ENCODE measurements around the gene TNIK. TPM values are rescaled to one million over a fixed set of nuclear protein-coding genes. Genes with fewer than 3 reads are reported as not detected.

TNIK gene
- total RNA-seq, 1 experiment from 2014 or later, result 7.0 TPM

DNA sequence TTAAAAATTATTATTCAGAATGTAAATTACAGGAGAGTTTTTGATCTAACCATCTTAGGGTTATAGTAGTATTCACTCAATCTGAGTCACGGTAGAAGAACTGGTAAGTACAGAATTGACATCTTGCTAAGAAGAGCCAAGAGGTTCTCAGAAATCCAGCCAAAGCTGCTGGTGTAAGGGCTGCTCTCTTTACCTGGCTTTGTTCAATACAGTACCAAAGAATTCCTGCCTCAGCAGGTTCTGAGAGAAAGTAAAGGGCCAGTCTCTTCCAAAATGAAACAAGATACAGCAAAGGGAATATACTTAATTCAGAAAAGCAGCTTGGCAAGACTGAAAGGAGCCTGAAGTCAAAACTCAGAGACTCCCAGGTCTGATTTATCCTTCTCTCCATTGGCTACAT is 193.1 kb downstream of the TNIK start:
- BruUV-seq (replicated peaks), result no TSS peak
- ATAC-seq, result no peak
- Histone ChIP-seq H3K27me3 (ENCODE audit: low read length) (no peaks in the 10 kb centered on the region), H3K4me2 (ENCODE audit: low read length) (no peak overlapping the region), H3K36me3 (ENCODE audit: low read depth, low read length) (no peaks in the 10 kb centered on the region), H3K9me2 (replicated peaks; ENCODE audit: low read length) (no peaks in the 10 kb centered on the region), H2AFZ (ENCODE audit: low read length) (no peak overlapping the region), H3K79me2 (ENCODE audit: low read length) (no peaks in the 10 kb centered on the region), H3K4me3 (ENCODE audit: low read length) (no peak overlapping the region), H3K4me1 (ENCODE audit: insufficient read depth, low read length) (peaks cover 6% of the 10 kb centered on the region), H3F3A (ENCODE audit: low read length, unreplicated experiment) (no peaks in the 10 kb centered on the region), H4K20me1 (ENCODE audit: low read length) (no peaks in the 10 kb centered on the region), H3K9ac (ENCODE audit: low read length) (no peak overlapping the region), H3K27ac (ENCODE audit: low read length) (no peak overlapping the region), H3K9me3 (ENCODE audit: low read length) (no peaks in the 10 kb centered on the region)
- ChIA-PET CTCF (no interaction called here), POLR2A (ENCODE audit: unreplicated experiment) (interaction anchor here (0.7 kb wide), 1 partner anchor 22 kb away, joined by 3 read pairs; no protein-coding TSS in a partner anchor)
- no peak for TF ChIP-seq EZH2 (IDR thresholded peaks at IDR 0.05; ENCODE audit: low read length, unreplicated experiment)
- no peak for TF ChIP-seq EZH2phosphoT487 (IDR thresholded peaks at IDR 0.05; ENCODE audit: borderline replicate concordance, low read length)
- no peak for TF ChIP-seq CTCF (conservative IDR thresholded peaks at IDR 0.05; ENCODE audit: low read depth, low read length)
- intact Hi-C loops (cut with micrococcal nuclease), result no loop called here
- DNase-seq, result no peak

DNA sequence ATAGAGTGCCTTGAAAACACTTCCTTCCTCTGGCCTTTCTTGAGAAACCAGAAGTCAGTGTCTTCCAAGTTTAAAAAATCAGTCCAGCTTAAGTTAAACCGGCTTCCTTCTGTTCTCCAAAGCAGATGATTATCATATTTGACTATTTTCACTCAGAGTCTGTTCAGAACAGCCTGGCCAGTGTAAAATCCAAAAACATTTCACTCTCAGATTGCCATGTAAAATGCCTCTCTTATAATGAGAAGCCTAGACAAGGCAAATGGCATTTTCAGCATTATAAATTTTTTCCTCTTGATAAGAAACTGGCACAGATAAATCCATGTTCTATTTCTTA is 193.5 kb downstream of the TNIK start:
- Histone ChIP-seq H3K79me2 (ENCODE audit: low read length) (no peaks in the 10 kb centered on the region), H3K4me3 (ENCODE audit: low read length) (no peak overlapping the region), H3K27me3 (ENCODE audit: low read length) (no peaks in the 10 kb centered on the region), H3K4me2 (ENCODE audit: low read length) (no peak overlapping the region), H3K9me3 (ENCODE audit: low read length) (no peaks in the 10 kb centered on the region), H3K36me3 (ENCODE audit: low read depth, low read length) (no peaks in the 10 kb centered on the region), H3K9ac (ENCODE audit: low read length) (no peak overlapping the region), H3K9me2 (replicated peaks; ENCODE audit: low read length) (no peaks in the 10 kb centered on the region), H4K20me1 (ENCODE audit: low read length) (no peaks in the 10 kb centered on the region), H3K27ac (ENCODE audit: low read length) (no peak overlapping the region), H3K4me1 (ENCODE audit: insufficient read depth, low read length) (peaks cover 10% of the 10 kb centered on the region), H2AFZ (ENCODE audit: low read length) (no peak overlapping the region), H3F3A (ENCODE audit: low read length, unreplicated experiment) (no peaks in the 10 kb centered on the region)
- ChIA-PET POLR2A (ENCODE audit: unreplicated experiment) (no interaction called here), CTCF (no interaction called here)
- ATAC-seq, result no peak
- no peak for DNase-seq
- no TSS peak for BruUV-seq (replicated peaks)
- TF ChIP-seq EZH2 (IDR thresholded peaks at IDR 0.05; ENCODE audit: low read length, unreplicated experiment) (no peak), EZH2phosphoT487 (IDR thresholded peaks at IDR 0.05; ENCODE audit: borderline replicate concordance, low read length) (no peak), CTCF (conservative IDR thresholded peaks at IDR 0.05; ENCODE audit: low read depth, low read length) (no peak)
- intact Hi-C loops (cut with micrococcal nuclease), result no loop called here

GRCh38 chr3:171266034-171266739 is 194.0 kb downstream of the TNIK start:
- ATAC-seq (no peak), DNase-seq (no peak)
- H2AFZ ChIP-seq (ENCODE audit: low read length), result no peak overlapping the region
- H3K4me1 ChIP-seq (ENCODE audit: insufficient read depth, low read length), result peaks cover 14% of the 10 kb centered on the region
- no peaks in the 10 kb centered on the region for H3K36me3 ChIP-seq (ENCODE audit: low read depth, low read length)
- H3K9me3 ChIP-seq (ENCODE audit: low read length), result no peaks in the 10 kb centered on the region
- no peak overlapping the region for H3K4me3 ChIP-seq (ENCODE audit: low read length)
- no TSS peak for BruUV-seq (replicated peaks)
- no peaks in the 10 kb centered on the region for H3F3A ChIP-seq (ENCODE audit: low read length, unreplicated experiment)
- H4K20me1 ChIP-seq (ENCODE audit: low read length), result no peaks in the 10 kb centered on the region
- POLR2A ChIA-PET (ENCODE audit: unreplicated experiment), result no interaction called here
- H3K4me2 ChIP-seq (ENCODE audit: low read length), result no peak overlapping the region
- intact Hi-C loops (cut with micrococcal nuclease), result no loop called here
- TF ChIP-seq CTCF (conservative IDR thresholded peaks at IDR 0.05; ENCODE audit: low read depth, low read length) (no peak), EZH2phosphoT487 (IDR thresholded peaks at IDR 0.05; ENCODE audit: borderline replicate concordance, low read length) (no peak), EZH2 (IDR thresholded peaks at IDR 0.05; ENCODE audit: low read length, unreplicated experiment) (no peak)
- H3K79me2 ChIP-seq (ENCODE audit: low read length), result no peaks in the 10 kb centered on the region
- H3K9me2 ChIP-seq (replicated peaks; ENCODE audit: low read length), result no peaks in the 10 kb centered on the region
- H3K27ac ChIP-seq (ENCODE audit: low read length), result no peak overlapping the region
- CTCF ChIA-PET, result no interaction called here
- no peaks in the 10 kb centered on the region for H3K27me3 ChIP-seq (ENCODE audit: low read length)
- no peak overlapping the region for H3K9ac ChIP-seq (ENCODE audit: low read length)
